Activated T-helper 1 cell treated with Interleukin-2 at 50 U/mL for 16 hours (primary cell): ENCODE data around the gene COQ9.
"Not testable (repeated sequence)": the region's sequence is repeated elsewhere in the genome, so short reads cannot be mapped to it uniquely, and the experiment has no call there.

ENCODE experiments used
- DNase-seq: peaks from one replicate; pipeline ENCODE4 v3.0.0-alpha.2; 2020; ENCODE audit warnings: low read depth

COQ9 gene

GRCh38 chr16:57485916-57486857 lies 38.9 kb downstream of the COQ9 start, which contains the start of gene DOK4:
DOK4 (minus strand) TSS chr16:57486493; CDS start chr16:57479507, 6,986 bp downstream.
- peak; percentile 68 for DNase-seq

GRCh38 chr16:57486858-57487834 lies 39.9 kb downstream of the COQ9 start:
- no peak for DNase-seq

DNA sequence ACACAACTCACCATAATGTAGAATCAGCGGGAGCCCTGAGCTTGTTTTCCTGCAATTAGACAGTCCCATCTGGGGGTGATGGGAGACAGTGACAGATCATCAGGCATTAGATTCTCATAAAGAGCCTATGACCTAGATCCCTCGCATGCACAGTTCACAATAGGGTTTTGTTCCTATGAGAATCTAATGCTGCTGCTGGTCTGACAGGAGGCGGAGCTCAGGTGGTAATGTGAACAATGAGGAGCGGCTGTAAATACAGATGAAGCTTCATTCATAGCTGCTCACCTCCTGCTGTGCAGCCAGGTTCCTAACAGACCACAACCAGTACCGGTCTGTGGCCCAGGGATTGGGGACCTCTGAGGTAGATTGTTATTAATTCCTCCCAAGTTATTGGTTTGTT lies 42.0 kb downstream of the COQ9 start:
- DNase-seq, result no peak

DNA sequence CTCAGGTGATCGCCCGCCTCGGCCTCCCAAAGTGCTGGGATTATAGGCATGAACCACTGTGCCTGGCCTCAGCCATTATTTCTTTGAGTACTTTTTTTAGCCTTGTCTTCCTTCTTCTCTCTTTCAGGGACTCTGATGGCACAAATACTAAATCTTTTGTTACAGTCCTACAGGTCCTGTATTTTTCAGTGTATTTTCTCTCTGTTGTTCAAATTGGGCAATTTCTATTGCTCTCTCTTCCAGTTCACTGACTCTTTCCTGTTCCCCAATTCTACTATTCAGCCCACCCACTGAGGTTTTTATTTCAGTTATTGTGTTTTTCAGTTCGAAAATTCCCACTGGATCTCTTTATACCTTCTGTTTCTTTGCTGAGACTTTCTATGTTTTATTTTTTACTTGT lies 46.5 kb downstream of the COQ9 start:
- DNase-seq, result no peak

- no peak for DNase-seq
Observed at GRCh38 chr16:57497121-57497520, 49.8 kb downstream of the COQ9 start.

GRCh38 chr16:57498031-57498430 lies 50.8 kb downstream of the COQ9 start:
- DNase-seq, result no peak

DNA sequence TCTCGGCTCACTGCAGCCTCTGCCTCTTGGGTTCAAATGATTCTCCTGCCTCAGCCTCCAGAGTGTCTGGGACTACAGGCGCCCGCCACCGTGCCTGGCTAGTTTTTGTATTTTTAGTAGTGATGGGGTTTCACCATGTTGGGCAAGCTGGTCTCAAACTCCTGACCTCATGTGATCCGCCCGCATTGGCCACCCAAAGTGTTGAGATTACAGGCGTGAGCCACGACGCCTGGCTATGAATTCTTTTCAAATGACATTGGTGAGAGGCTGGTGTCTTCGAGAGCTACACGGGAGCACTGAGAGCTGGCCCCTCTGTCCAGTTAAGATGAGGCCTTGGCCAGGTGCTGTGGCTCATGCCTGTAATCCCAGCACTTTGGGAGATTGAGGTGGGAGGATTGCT lies 52.7 kb downstream of the COQ9 start:
- not testable (repeated sequence) for DNase-seq

DNA sequence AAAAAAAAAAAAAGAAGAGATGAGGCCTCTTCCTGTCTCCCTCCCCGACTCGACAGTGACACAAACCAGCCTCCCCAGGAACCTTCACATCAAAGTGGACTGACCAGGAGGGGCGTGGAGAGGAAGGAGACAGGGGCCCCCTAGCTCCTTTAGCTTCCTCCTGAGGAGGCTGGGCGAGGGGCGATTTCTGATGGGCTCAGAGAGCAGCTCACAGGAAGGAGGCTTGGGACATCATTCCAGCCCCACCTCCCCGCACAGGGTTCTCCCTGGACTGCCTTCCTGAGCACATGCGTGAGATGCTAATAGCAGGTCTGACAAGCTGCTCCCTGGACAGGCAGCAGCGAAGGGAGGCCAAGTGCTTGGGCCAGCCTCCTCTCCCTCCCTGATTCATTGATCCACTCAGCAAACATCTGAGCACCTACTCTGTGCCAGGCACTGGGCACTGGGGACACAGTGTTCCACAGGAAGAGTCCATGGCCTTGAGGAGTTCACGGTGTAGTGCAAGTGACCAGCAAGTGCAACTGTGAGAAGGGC lies 53.4 kb downstream of the COQ9 start:
- DNase-seq, result no peak

GRCh38 chr16:57501492-57501891 lies 54.2 kb downstream of the COQ9 start:
- DNase-seq, result no peak

DNA sequence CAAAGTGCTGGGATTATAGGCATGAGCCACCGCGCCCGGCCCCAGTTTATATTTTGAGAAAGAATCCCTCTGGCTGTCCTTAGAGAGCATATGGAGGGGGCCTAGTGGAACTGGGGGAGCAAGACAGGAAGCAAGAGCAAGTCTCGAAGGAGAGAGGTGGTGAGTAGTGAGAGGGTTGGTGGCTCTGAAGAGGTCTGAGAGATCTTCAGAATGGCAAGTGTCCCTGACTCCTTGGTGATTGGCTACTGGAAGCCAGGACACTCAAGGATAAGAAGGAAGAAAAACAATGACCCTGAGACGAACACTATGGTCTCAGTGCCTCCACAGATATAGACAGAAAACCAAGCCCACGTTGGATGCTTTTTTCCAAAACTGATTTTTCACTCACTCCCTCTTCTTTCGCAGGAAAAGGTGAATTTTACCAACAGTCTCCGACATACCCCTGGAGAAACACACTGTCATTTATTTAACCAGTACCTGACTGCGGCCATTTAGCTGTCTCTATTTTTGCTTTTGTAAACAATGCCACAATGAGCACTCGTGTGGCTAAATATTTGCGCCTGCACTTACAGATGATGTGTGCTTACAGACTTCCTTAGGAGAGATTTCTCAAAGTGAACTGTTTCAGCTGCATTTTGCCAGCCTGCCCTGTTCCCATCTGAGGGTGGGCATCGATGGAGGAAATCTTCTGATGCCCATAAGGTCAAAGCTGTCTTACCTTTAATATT lies 54.9 kb downstream of the COQ9 start:
- DNase-seq, result no peak

DNA sequence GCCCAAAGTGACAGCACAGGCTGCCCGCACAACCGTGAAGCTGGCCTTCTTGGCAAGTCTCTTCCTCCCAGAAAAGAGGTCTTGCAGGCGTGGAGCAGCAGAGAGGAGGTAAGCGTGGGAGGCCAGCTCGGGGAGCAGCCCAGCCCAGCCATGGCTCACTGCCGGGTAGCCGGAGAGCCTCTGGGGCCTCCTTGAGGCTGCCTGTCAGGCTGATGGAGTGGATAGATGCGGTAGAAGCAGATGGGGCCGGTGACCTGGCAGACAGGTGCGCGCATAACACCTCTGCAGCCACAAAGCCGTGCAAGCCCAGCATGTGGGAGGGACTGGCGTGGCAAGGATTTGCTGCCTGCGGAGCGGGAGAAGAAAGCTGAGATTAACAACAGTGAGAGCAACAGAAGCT lies 56.1 kb downstream of the COQ9 start:
- no peak for DNase-seq

DNA sequence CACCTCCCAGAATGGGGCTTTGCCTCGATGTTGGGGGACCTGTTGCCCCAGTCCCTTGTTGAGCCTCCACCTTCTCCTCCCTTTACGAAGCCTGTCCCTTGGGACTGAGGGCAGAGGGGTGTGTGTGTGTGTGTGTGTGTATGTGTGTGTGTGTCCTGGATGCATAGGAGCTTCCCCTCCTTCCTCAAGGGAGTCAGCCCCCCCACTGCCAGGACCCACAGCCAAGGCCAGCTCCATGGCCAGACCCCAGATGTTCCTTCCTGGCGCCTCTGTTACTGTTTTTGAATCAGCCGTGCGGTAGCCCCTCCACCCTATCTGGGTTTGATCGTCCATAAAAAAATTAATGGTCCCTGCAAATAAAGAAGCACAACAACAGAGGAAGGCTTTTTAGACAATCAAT lies 56.7 kb downstream of the COQ9 start:
- no peak for DNase-seq

DNA sequence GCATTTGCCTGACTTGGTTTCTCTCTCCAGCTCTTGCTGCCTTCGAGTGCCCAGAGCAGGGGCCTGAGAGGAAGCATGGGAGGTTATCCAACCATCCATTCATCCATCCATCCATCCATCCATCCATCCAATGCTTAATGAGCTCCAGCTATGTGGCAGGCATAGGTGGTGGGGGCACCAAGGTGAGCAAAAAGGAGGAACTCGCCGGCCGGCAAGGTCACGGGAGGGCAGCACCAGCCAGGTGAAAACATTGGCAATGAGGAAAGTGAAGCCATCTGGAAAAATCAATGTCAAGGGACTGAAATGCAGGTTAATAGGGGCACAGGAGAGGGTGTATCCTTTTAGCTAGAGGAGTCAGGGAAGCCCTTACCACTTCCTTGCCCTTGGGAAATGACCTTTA lies 57.2 kb downstream of the COQ9 start:
- no peak for DNase-seq

GRCh38 chr16:57505169-57505568 lies 57.9 kb downstream of the COQ9 start:
- DNase-seq, result no peak

- DNase-seq, result no peak
Observed at GRCh38 chr16:57507136-57508034, 60.1 kb downstream of the COQ9 start.

- DNase-seq, result no peak
Observed at GRCh38 chr16:57508035-57508425, 60.8 kb downstream of the COQ9 start.

- DNase-seq, result no peak
Observed at GRCh38 chr16:57509231-57509923, 62.1 kb downstream of the COQ9 start.

GRCh38 chr16:57510016-57510871 lies 63.0 kb downstream of the COQ9 start:
- no peak for DNase-seq
